B cell (primary cell): ENCODE data around the gene PHLPP1.

Source experiments
- CTCF ChIP-seq: fragments of 200-600 bp; IDR thresholded peaks from one replicate; pipeline ENCODE4 v1.8.0; 2022; ENCODE audit warnings: antibody characterized with exemption, mild to moderate bottlenecking
- EZH2 ChIP-seq: IDR thresholded peaks from 2 replicates; pipeline ENCODE4 v1.6.1; 2012; ENCODE audit warnings: borderline replicate concordance, low read depth, mild to moderate bottlenecking, moderate library complexity, low read length; ENCODE audit not compliant: insufficient read depth, poor library complexity, severe bottlenecking

- no peak for TF ChIP-seq CTCF
- TF ChIP-seq EZH2, result no peak
These were observed 58.4 kb downstream of the PHLPP1 start for GRCh38 chr18:62773691-62774090.
